NAMALWA (cell line): ENCODE data around the gene CELA1.
"Not testable (repeated sequence)": the region's sequence is repeated elsewhere in the genome, so short reads cannot be mapped to it uniquely, and the experiment has no call there.

Experiments
- DNase-seq: peaks from one replicate; pipeline ENCODE4 v3.0.0-alpha.2; 2015; ENCODE audit warnings: low spot score

The CELA1 gene

GRCh38 chr12:51343201-51343600 lies 3.3 kb downstream of the CELA1 start:
- DNase-seq: no peak

- no peak for DNase-seq
These were observed 4.1 kb downstream of the CELA1 start for GRCh38 chr12:51342416-51342815.

GRCh38 chr12:51341251-51342007 lies 5.0 kb downstream of the CELA1 start:
- DNase-seq: peak; percentile 82

GRCh38 chr12:51339750-51340149 lies 6.7 kb downstream of the CELA1 start:
- no peak for DNase-seq

- DNase-seq: not testable (repeated sequence)
These were observed 9.1 kb downstream of the CELA1 start for GRCh38 chr12:51337336-51337735.

GRCh38 chr12:51335931-51336330 lies 10.5 kb downstream of the CELA1 start:
- no peak for DNase-seq

- no peak for DNase-seq
These were observed 11.7 kb downstream of the CELA1 start for GRCh38 chr12:51334764-51335163.

- DNase-seq: no peak
These were observed 12.9 kb downstream of the CELA1 start for GRCh38 chr12:51333536-51333935.

GRCh38 chr12:51330186-51330585 lies 16.3 kb downstream of the CELA1 start:
- DNase-seq: no peak

- no peak for DNase-seq
These were observed 16.7 kb downstream of the CELA1 start for GRCh38 chr12:51329742-51330141.

GRCh38 chr12:51328587-51328986 lies 17.9 kb downstream of the CELA1 start:
- no peak for DNase-seq

GRCh38 chr12:51326698-51327439 lies 19.6 kb downstream of the CELA1 start:
- DNase-seq: peak; percentile 51

- DNase-seq: no peak
These were observed 21.5 kb downstream of the CELA1 start for GRCh38 chr12:51324953-51325352.

GRCh38 chr12:51323966-51324895 lies 22.2 kb downstream of the CELA1 start, which contains the start of gene BIN2:
BIN2 (minus strand) TSS chr12:51324174; CDS start chr12:51324102, 72 bp downstream.
- DNase-seq: peak; percentile 79

GRCh38 chr12:51323317-51323960 lies 23.0 kb downstream of the CELA1 start:
- DNase-seq: no peak

- no peak for DNase-seq
These were observed 24.0 kb downstream of the CELA1 start for GRCh38 chr12:51322452-51322851.

GRCh38 chr12:51321882-51322281 lies 24.6 kb downstream of the CELA1 start:
- DNase-seq: no peak

GRCh38 chr12:51320695-51321320 lies 25.7 kb downstream of the CELA1 start:
- no peak for DNase-seq

GRCh38 chr12:51320311-51320694 lies 26.2 kb downstream of the CELA1 start:
- no peak for DNase-seq

- no peak for DNase-seq
These were observed 27.5 kb downstream of the CELA1 start for GRCh38 chr12:51318846-51319599.
